Activated naive CD4-positive, alpha-beta T cell treated with anti-CD3 and anti-CD28 coated beads, Interleukin-2, amount 10 ng/mL, durations not matched to agents 5 hours and 36 hours (primary cell): Measurements from ENCODE around the gene RALGPS1. TPM values are rescaled to one million over a fixed set of nuclear protein-coding genes. Genes with fewer than 3 reads are reported as not detected.

Experiments used
- total RNA-seq, 2 experiments: library from RNA; stranded (reverse); gene quantifications; one replicate each; pipeline ENCODE4 v1.2.3, GENCODE V29; 2021

Gene RALGPS1
- total RNA-seq: 1 to 10 TPM; 2.7 to 3.1 TPM

DNA sequence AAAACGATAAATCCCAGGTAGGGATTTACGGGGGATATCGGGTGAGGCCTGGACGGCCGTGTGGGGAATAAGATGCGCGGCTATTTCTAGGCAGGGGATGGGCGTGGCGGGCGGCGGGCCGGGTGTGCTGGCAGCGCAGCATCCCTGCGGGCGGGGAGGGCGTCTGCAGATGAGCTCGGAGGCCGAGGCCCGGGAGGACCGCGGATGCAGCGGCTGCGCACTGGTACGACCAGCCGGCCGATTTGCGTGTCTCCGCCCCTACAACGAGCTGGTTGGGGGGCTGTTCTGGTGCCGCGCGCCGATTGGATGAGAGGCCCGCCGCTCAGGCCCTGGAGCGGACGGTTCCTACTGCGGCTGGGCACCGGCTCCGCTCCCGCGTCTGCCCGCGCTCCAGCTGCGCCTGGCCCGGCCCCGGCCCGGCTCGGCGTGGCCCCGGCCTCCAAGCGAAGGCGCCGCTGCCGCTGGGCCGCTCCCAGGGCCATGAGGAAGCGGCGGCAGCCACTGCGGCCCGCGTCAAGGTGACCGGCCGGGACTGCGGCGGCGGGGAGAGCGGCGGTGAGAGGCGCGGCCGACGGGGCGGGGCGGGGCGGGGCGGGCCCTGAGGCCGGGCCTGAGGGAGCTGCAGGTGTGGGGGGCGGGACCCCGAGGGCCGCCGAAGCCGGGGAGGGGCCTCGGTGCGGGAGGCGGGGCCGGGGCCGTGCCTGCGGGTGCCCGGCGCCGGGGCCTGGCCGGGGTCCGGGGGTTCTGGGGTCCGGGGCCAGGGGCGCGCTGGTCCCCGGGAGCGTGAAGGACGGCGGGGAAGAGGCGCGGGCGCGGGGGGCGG, at the start of gene RALGPS1:
Gene RALGPS1, plus strand, starts transcription at position 325 of the 823 bp plus-strand sequence. CDS start 47,508 bp downstream, outside the sequence.

DNA sequence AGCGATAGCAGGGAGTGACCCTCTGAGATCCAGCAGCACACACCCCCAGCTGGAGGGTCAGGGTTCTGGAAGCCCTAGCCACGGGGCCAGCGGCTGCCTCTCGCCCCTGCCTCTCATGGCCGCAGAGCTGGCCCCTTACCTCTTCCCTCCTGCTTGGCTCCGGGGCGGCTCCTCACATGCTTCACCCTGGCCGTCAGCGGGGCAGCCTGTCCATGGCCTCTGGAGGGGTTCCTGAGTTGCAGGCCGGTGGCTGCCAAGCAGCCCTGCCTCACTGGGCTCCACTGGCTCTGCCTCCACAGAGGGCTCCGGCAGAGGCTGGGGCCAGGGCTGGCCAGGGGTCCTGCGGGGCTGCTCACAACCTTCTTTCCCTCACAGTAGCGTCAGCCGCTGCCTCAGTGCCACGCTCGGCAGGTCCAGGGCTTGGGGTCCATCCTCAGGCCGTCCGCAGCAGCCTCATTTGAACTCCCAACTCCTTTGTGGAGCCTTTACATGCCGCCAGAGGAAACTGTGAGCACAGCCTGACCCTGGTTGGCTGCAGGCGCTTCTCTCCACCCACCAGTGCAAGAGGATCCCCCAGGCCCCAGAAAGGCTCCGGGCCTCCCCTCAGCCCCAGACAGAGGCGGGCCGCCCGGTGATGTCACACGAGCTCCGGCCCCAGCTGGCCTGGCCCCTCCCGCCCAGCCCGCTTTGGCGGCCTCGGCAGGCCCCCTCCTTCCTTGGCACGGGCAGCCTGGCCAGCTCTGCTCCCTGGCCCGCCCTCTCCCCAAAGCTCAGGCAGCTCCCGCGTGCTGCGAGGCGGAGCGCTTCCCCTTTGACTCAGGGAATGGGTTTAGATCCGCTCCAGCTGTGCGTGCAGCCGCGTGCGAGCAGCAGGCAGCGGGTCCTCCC, 207.8 kb downstream of the RALGPS1 start, which contains the start of gene ANGPTL2:
Gene ANGPTL2, minus strand, starts transcription at position 460 of the 888 bp plus-strand sequence. CDS start 13,904 bp downstream, outside the sequence.

DNA sequence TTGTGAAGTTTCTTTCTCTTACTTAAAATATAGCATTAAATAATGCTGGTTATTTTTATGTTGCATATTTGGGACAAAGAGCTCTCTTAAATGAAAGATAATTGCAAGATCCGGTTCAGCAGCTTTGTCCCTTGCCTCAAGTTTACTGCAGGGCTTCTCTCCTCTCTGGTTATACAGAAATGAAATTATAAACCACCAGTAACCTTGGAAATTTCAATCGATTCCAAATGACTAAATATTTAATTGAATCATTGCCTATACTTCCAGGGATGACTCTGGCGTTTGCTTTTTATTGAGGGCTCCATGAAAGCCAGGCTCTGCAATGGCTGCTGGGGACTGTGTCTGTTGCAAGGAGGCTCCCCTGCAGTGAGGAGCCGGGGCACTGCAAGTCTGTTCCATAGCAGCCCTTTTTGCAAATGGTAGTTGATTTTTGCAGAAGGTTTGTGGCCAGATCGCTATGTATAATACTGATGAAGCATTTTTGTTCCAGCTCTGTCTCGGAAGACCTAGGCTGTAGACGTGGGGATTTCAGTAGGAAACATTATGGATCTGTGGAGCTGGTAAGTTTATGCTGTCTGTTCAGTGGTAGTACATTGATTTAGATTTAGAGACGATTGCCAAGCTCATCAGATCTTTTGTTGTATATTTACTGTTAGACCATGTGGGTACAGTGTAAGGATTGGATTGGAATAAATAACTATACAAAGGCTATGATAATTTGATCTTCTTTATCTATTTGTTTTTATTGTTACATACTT, 350.1 kb downstream of the RALGPS1 start, which contains the start of gene GARNL3:
Gene GARNL3, plus strand, starts transcription at position 313 of the 758 bp plus-strand sequence. Its CDS starts 104 bp downstream, at position 417.

Other genes with a start within 250 kb of the RALGPS1 start
- gene ZBTB43, start 109.7 kb upstream of the RALGPS1 start, total RNA-seq: 10 to 100 TPM; 18.7 to 21.5 TPM
- 1 to 10 TPM; 7.7 to 8.0 TPM for gene ZBTB34, start 54.1 kb upstream of the RALGPS1 start, total RNA-seq
- not detected for gene ANGPTL2, start 207.9 kb downstream of the RALGPS1 start, total RNA-seq